Superior temporal gyrus (tissue), 1 donor: Measurements from ENCODE around the gene DEPDC1.

ENCODE experiments used
- DNase-seq: peaks from one replicate; pipeline ENCODE4 v3.0.0-alpha.2; 2016; ENCODE audit errors: extremely low spot score

Gene DEPDC1

DNA sequence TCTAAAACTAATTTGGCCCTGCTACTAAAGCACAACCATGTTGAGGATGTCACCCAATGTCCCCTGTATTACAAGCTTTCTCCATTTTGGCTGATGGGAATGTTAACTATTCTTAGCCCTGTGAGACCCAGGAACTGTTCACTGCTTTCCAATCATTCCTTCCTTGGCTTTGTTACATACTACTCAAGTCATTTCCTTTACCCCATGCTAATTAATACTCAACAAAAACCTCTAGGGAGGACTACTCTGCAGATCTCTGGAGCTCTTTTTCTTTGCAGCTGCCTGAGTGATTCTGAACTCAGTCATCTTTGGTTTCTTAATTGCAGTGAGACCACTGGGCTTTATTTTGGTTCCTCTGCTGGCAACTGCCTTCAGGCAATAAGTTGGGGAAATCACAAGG lies 23.8 kb downstream of the DEPDC1 start:
- no peak for DNase-seq

DNA sequence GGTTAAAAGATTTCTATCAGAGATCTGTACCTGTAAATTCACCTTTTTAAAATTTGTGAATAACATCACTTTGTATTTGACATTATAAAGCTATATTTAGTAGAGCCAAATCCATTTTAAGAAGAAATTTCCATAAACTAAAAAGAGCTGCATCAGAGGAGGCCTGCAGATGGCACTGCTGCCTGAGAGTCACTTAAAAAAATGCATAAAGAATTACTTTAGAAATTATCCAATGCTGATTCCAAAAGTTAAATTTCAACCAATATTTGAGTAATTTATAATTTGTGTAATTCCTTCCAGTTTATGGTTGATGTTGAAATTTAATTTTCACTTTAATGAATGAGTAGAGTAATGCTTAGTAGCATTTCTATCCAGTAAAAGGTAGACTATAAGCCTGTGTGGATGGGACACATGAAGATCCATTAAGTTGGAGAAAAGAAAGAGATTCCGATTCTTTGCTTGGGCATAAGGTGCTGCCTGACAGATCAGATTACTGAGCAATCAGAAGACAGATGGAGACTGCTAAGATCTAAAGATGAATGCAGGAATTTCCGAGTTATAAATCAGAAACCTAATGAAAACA lies 26.4 kb downstream of the DEPDC1 start:
- DNase-seq: peak; percentile 64

DNA sequence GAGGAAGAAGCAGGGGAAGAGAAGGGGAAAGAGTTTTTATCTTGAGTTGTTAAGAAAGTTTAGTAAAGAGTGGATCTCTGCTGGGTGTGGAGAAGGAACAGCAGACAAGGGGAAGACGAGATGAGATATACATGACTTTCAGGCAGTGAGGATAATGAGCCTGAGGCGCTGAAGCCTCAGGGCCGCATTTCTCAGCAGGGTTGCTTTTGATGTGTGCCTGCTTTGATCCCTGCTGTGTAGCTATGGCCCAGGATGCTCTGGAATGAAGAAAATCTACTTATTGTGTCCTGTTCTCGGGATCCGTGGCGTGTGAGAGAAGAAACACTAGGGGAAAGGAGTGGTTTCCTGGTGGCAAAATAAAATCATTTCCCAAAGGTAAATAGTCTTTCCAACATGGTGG lies 32.0 kb downstream of the DEPDC1 start:
- DNase-seq: no peak

DNA sequence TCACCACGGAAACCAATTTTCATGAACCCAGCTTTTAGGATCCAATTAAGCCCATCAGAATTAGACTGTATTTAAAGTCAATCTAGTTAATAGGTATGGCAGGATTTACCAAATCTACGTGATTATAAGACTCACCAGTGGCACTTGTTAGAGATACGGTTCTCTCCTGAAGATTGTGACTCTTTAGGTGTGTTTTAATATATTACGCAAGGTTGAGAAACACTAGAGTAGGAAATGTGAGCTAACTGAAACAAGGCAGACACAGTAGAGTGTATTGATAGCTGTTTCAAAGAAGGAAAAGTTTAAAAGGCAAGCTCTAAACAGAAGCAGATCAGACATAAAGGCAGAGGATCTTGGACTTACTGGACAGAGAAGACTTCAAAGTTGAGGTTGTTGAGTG lies 35.9 kb downstream of the DEPDC1 start:
- no peak for DNase-seq

DNA sequence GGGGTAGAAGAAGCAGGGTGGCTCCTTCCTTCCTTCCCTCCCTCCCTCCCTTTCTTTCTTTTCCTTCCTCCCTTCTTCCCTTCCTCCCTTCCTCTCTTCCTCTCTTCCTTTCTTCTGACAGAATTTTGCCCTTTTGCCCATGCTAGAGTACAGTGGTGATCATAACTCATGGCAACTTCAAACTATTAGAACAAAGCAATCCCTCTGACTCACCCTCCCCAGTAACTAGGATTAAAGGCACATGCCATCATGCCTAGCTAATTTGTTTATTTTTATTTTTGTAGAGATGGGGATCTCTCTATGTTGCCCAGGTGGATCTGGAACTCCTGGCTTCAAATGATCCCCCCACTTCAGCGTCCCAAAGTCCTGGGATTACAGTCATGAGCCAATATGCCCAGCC lies 37.1 kb downstream of the DEPDC1 start:
- DNase-seq: no peak

DNA sequence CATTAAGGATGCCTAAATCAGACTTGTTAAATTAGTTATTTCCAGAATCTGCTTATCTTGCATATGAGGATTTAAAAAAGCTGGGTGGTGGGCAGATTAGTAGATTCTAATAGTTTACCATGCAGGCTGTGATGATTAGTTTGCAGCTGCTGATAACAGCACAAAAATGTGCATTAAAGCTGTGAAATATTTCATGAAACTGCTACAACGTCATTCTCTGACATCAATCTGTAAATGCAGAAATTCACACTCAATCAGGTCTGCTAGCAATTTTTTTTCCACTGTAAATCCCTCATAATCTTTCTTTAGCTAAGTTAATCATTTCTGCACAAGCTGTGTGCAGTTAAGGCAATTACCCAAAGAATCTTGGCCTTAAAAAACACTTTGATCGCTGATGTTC lies 37.8 kb downstream of the DEPDC1 start:
- DNase-seq: no peak

DNA sequence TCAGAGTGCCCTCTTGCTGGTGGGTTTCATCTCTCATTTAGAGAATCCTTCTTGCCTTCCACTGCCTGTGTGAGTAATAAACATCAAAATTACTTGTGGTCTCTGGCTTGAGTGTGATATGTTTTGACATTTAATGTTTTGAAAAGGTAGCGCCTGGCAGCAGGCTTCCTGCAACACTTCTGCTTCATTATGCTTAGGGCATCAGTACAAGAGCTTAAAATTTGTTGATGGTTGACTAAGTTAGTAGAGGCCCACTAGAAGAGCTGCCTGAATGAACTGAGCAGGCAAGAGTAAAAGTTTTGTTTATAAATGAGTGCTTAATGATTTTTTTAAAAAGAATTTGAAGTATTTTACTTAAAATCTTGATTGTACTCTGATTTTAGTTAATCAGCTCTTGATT lies 40.7 kb downstream of the DEPDC1 start:
- no peak for DNase-seq

DNA sequence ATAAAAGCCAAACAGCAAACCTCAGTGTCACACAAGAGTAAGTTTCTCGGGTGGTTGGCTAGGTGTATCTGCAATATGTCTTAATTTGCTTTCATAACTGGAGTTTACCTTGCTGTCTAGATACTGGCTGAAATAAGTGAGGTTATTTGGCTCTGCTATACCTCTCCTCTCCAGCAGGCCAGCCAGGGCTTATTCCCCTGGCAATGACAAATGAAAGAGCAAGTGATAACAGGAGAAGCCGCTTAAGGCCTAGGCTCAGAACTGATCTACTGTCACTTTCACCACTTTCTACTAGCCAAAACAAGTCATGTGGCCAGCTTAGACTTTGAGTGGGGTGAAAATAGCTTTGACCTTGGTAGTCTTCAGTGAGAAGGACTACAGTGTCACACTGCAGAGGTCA lies 42.3 kb downstream of the DEPDC1 start:
- no peak for DNase-seq

DNA sequence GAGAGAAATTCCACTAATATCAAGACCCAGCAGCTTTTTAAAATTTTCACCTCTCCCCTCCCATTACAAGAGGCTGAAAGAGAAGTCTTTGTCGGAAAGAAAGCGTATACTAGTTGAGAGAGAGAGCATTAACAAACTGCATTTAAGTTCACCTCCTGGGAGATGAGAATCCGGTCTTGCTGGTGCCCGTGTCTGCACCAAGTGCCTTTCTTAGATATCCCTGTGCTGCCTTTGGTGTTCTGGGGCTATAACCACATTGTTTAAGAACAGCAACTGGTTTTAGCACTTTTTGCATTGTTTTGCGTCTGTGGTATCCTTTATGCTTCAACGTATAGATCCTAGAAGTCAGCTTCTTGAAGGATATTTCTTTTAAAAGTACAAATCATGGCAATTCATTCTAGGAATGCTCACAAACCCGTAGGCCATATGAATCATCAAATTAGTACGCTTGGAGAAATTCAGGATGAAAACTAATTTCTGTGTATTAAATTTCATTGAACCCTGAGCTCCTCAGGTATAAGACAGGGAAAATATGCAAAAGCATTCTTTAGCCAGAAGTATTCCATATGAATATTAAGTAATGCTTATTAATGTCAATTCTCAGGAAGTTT lies 43.7 kb downstream of the DEPDC1 start:
- no peak for DNase-seq

DNA sequence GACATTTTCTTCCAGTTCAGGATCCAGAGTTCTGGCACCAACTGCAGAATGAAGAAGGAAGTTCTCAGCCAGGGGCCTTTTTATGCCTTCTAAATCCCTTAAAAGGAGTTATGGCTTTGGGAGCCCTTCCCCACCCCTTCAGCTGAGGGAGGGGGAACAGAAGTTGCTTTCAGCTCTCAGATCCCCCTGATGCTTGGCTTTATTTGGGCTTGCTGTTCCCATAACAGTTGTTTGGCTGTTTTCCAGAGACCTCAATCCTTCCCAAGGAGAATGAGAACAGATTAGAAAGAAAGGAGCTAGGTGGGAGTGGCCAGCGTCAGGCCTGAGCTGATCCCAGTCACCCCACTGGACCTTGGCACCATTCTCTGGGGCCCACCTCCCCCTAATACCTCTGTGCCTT lies 47.0 kb downstream of the DEPDC1 start, which contains the start of gene RPE65:
RPE65 (minus strand) TSS at position 54 of the 400 bp plus-strand sequence; CDS start at position 5, 49 bp downstream.
- no peak for DNase-seq

DNA sequence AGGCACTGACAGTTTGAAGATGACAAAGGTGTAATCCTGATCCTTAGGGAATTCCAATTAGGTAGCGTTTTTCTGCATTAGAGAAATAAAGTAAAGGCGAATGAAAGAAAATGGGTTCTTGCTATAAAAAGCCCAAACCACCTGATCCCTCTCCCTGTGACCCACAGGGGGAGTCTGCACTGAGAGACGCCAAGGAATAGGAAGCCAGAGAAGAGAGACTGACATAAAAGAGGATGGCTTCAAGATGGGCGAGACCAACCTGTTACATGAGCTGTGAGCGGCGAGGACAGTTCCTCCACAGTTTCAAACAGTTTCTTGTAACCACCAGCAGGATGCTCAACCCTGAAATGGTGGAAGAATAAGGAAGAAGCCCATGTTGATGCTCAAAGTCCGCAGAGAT lies 48.5 kb downstream of the DEPDC1 start:
- no peak for DNase-seq

DNA sequence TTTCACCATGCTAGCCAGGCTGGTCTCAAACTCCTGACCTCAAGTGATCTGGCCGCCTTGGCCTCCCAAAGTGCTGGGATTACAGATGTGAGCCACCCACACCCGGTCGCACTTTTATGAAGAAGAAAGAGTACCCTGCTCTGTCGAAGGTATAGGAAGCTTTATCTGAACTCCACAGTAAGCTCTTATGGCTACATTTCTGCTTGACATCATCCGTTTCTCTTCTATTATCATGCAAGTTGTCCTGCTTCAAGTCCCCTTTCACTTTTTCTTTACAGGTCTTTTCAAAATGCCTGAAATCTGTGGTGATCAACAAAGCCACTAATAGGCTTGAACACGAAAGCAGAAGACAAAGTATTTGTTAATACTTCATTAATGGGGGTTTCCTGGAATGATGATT lies 51.2 kb downstream of the DEPDC1 start:
- DNase-seq: no peak

DNA sequence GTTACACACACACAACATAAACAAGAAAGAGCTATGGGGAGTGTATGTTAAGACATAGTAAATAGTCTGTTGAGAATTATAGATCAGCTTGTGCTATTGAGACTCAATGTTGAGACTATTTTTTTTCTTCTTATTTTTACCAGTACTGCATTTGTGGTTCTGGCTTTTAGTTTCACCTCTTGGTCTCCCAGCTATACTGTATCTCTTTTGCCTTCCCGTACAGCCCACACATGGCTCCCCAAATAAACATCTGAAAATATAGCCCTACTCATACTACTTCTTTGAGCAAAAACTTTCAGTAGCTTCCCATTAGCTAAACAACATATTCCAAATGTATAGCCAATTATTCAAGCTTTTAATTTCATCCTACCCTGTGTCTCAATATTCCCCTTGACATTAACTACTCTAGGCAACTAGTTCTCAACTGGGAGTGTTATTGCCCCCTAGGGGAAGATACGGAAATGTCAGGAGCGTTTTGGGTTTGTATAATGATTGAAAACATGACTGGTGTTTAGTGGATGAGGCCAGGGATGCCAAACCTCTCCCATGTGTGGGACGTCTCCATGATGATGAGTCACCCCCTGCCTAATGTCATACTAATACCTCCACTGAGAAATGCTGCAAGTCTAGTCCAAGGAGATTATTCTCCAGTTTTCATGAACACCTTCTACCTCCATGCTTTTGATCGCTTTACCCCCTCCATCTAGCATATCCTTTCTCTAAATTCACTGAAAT lies 53.9 kb downstream of the DEPDC1 start:
- DNase-seq: peak; percentile 60

DNA sequence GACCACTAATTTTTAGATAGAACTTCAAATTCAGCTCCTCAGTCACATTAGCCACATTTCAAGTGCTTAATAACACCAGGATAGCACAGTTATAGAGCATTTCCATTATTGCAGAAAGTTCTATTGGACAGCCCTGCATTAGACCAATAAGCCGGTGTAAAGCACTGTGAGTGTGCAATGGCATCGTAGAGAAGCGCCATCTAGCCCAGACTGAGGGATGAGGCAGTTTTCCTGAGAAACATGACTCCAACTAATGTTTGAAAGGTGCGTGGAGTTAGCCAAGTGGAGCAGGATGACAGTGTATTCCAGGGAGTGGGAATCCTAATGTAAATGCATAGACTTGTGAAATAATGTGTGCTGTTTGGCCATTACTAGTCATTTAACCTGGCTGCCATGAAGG lies 54.9 kb downstream of the DEPDC1 start:
- no peak for DNase-seq

DNA sequence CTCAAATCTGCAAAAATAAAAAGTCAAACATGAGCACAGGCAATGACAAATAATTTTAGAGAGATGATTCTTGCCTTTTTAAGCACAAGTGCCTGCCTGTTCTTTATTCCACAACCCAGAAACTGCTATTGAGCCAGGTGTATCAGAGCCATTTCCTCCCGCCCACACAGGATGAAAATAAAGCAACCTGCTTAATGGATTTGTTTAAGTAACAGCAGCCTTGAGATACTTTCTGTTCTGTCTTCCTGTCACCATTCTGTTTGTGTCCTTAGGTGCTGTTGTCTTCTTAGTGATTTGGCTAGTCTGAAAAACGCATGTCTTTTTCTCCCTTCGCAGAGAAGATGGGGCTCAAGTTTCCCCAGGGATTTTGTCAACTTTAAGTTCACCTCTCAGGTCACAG lies 58.6 kb downstream of the DEPDC1 start:
- DNase-seq: no peak

DNA sequence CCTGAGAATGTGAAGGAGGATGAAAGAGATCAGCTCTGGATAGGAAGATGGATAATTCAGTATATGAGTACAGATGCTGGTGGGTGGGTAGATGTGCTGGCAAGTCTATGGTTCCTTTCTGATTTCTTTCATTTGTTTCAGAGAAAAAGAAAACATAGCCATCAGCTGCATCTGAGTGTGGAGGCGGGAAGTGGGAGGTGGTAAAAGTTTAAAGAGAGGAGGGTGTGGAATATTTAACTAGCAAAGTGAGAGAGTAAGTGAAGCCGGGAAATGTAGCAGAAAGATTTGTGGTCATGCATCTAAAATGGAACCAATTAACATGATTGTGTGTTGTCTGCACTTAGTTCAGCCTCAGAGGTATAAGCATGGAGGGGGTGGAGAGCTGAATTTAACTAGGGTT lies 63.5 kb downstream of the DEPDC1 start:
- DNase-seq: peak; percentile 65

DNA sequence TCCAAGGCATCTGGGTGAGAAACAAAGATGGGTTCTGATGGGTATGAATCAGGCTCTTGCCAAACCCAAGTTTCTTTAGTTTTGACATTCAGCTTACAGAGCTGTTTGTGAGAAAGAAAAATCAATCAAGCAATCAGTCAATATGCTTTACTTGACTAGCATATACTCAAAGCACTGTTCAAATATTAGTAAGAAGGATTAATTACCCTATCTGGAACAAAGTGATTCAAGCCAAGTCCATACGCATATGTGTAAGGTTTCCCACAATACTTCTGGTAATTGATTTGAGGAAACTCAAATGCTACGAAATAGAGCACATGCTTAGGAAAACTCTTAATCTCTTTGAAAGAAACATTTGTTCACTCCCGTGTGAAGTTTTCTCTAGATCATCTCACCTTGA lies 65.8 kb downstream of the DEPDC1 start:
- no peak for DNase-seq

DNA sequence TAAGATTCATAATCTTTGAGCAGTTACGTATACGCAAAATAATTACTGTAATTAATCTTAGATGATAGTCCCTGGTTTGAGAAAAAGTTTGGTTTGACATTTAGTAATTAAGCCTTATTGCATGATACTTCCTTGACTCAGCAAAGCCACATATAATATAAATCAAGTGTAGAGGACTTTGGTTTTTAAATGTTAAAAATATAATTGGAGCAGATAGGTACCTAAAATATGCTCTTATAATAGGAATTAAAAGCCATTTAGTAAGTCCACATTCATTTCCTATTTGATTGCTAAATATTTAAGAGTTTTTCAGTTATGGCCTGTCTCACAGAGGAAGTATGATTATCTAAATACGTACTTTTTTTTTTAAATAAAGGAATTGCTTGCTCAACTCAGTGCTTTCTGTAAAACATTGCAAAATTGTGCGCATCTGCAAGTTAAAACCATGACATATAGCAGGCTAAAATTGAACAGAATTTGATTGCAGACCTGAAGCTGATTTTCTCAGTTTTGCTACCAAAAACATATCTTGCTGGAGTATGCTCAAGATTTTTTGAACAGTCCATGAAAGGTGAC lies 67.6 kb downstream of the DEPDC1 start:
- DNase-seq: no peak

DNA sequence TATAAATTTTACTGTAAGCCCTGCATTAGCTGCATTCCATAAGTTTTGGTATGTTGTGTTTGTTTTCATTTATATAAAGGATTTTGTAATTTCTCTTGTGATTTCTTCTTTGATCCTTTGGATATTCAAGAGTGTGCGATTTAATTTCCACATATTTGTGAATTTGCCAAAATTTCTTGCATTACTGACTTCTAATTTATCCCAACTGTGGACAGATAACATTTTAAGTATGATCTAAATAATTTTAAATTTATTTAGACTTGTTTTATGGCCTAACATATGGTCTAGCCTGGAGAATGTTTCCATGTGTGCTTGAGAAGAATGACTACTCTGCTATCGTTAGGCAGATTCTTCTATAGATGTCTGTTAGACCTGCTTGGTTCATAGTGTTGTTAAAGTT lies 70.3 kb downstream of the DEPDC1 start:
- no peak for DNase-seq
